SK-N-SH (cell line): ENCODE measurements around the gene IBTK. TPM values are rescaled to one million over a fixed set of nuclear protein-coding genes. Genes with fewer than 3 reads are reported as not detected.

Source experiments
- CTCF ChIA-PET: fragments of 300-600, 350-600 bp; formaldehyde crosslinking; extraction: SDS; loops from one replicate; lab custom pipeline; 2021; lab: Yijun Ruan, JAX
- POLR2A ChIA-PET: fragments of 350-600 bp; sonication (Branson Sonifier 250); formaldehyde crosslinking; extraction: SDS; loops from one replicate; lab custom pipeline; 2020; ENCODE audit warnings: antibody characterized with exemption, inconsistent platforms; lab: Yijun Ruan, JAX
- DNase-seq: peaks from one replicate; pipeline ENCODE4 v3.0.0; 2012
- H2AFZ ChIP-seq: fragments of 200-600 bp; sonication (generic); 2 replicates; pipeline ENCODE4 v1.8.1; 2016; ENCODE audit warnings: antibody characterized with exemption, mild to moderate bottlenecking, low read depth
- H3F3A ChIP-seq: fragments of 200-600 bp; sonication (generic); replicated peaks from 2 replicates; pipeline ENCODE3; 2016; ENCODE audit warnings: antibody characterized with exemption, mild to moderate bottlenecking; ENCODE audit not compliant: insufficient read depth
- H3K27ac ChIP-seq, 2 experiments: fragments of 200-500 bp in 1 of 2; fragments of 200-600 bp in 1 of 2; sonication (Bioruptor generic) in 1 of 2; sonication (generic), shearing (Covaris generic) in 1 of 2; 2 replicates each; pipeline versions ENCODE4 v1.5.1 to v1.6.1; 2014 to 2016; ENCODE audit warnings: low read depth in 2 of 2, inconsistent platforms in 1 of 2, low read length in 1 of 2, mild to moderate bottlenecking in 1 of 2, mixed read lengths in 1 of 2
- H3K27me3 ChIP-seq: fragments of 200-600 bp; sonication (generic), shearing (Covaris generic); 2 replicates; pipeline ENCODE4 v1.6.1; 2016; ENCODE audit warnings: mixed run types; ENCODE audit not compliant: insufficient read depth
- H3K36me3 ChIP-seq, 2 experiments: fragments of 200-500 bp in 1 of 2; fragments of 200-600 bp in 1 of 2; sonication (Bioruptor generic) in 1 of 2; sonication (generic) in 1 of 2; replicated peaks in 1 of 2; 2 replicates each; pipeline versions ENCODE3 to v1.5.1; 2014 to 2016; ENCODE audit warnings: low read length in 1 of 2, mild to moderate bottlenecking in 1 of 2; ENCODE audit not compliant: insufficient read depth in 2 of 2, control insufficient read depth in 1 of 2
- H3K4me1 ChIP-seq, 2 experiments: fragments of 200-500 bp in 1 of 2; fragments of 200-600 bp in 1 of 2; sonication (Bioruptor generic) in 1 of 2; sonication (generic), shearing (Covaris generic) in 1 of 2; 2 replicates each; pipeline versions ENCODE4 v1.5.1 to v1.6.1; 2014 to 2016; ENCODE audit warnings: low read depth in 1 of 2, low read length in 1 of 2, mixed run types in 1 of 2; ENCODE audit not compliant: insufficient read depth in 2 of 2, control insufficient read depth in 1 of 2
- H3K4me2 ChIP-seq: fragments of 200-600 bp; sonication (generic), shearing (Covaris generic); 2 replicates; pipeline ENCODE4 v1.6.1; 2017; ENCODE audit warnings: mixed run types
- H3K4me3 ChIP-seq, 2 experiments: fragments of 200-500 bp in 1 of 2; fragments of 200-600 bp in 1 of 2; sonication (Bioruptor generic) in 1 of 2; sonication (generic), shearing (Covaris generic) in 1 of 2; 2 replicates each; pipeline versions ENCODE4 v1.5.1 to v1.8.1; 2014 to 2016; ENCODE audit warnings: low read depth in 2 of 2, inconsistent platforms in 1 of 2, low read length in 1 of 2, mild to moderate bottlenecking in 1 of 2, mixed read lengths in 1 of 2, moderate library complexity in 1 of 2
- H3K79me2 ChIP-seq: fragments of 200-600 bp; sonication (generic); 2 replicates; pipeline ENCODE4 v1.8.1; 2017; ENCODE audit warnings: mild to moderate bottlenecking; ENCODE audit not compliant: insufficient read depth
- H3K9ac ChIP-seq: fragments of 200-600 bp; sonication (generic); 2 replicates; pipeline ENCODE4 v1.6.1; 2017; ENCODE audit warnings: mixed run types
- H3K9me2 ChIP-seq: fragments of 200-600 bp; sonication (generic); 2 replicates; pipeline ENCODE4 v1.6.1; 2017; ENCODE audit warnings: mixed run types
- H3K9me3 ChIP-seq: fragments of 200-600 bp; sonication (generic); 2 replicates; pipeline ENCODE4 v1.6.1; 2017; ENCODE audit warnings: mixed run types, mild to moderate bottlenecking, moderate library complexity
- H4K20me1 ChIP-seq: fragments of 200-600 bp; sonication (generic); 2 replicates; pipeline ENCODE4 v1.6.1; 2017; ENCODE audit warnings: mild to moderate bottlenecking, mixed run types; ENCODE audit not compliant: insufficient read depth
- CHD2 ChIP-seq: fragments of 150-350 bp; IDR thresholded peaks from 2 replicates; pipeline ENCODE4 v1.6.1; 2018; ENCODE audit warnings: low read length; ENCODE audit not compliant: partially characterized antibody
- ELF1 ChIP-seq: IDR thresholded peaks from 2 replicates; pipeline ENCODE4 v1.4.0; 2012
- EP300 ChIP-seq, 2 experiments: IDR thresholded peaks; 2 replicates each; pipeline versions ENCODE4 v1.4.0 to v1.6.1; 2012; ENCODE audit warnings: borderline replicate concordance in 1 of 2, low read depth in 1 of 2, low read length in 1 of 2
- FOSL2 ChIP-seq: IDR thresholded peaks from 2 replicates; pipeline ENCODE4 v1.4.0; 2012; ENCODE audit warnings: low read depth, mild to moderate bottlenecking, moderate library complexity, borderline replicate concordance
- GABPA ChIP-seq: IDR thresholded peaks from 2 replicates; pipeline ENCODE4 v1.4.0; 2012; ENCODE audit warnings: low read depth, mild to moderate bottlenecking
- GATA2 ChIP-seq: sonication (generic); formaldehyde crosslinking; IDR thresholded peaks from 2 replicates; pipeline ENCODE4 v1.5.0; 2020; ENCODE audit warnings: mild to moderate bottlenecking, missing genetic modification reagents
- MEF2A ChIP-seq: IDR thresholded peaks from 2 replicates; pipeline ENCODE4 v1.4.0; 2012; ENCODE audit warnings: low read depth, borderline replicate concordance
- NFIC ChIP-seq: IDR thresholded peaks from 2 replicates; pipeline ENCODE4 v1.4.0; 2012; ENCODE audit warnings: borderline replicate concordance
- PBX3 ChIP-seq: IDR thresholded peaks from 2 replicates; pipeline ENCODE4; 2012
- RAD21 ChIP-seq: IDR thresholded peaks from 2 replicates; pipeline ENCODE4 v1.6.1; 2012; ENCODE audit warnings: mild to moderate bottlenecking, low read length
- RCOR1 ChIP-seq: fragments of 150-350 bp; IDR thresholded peaks from 2 replicates; pipeline ENCODE4 v1.6.1; 2017; ENCODE audit warnings: antibody characterized with exemption, low read length
- TCF12 ChIP-seq: IDR thresholded peaks from 2 replicates; pipeline ENCODE4 v1.4.0; 2012
- USF2 ChIP-seq: fragments of 150-350 bp; IDR thresholded peaks from 2 replicates; pipeline ENCODE4 v1.6.1; 2017; ENCODE audit warnings: antibody characterized with exemption, low read length, low read depth, borderline replicate concordance
- ZBTB33 ChIP-seq: IDR thresholded peaks from 2 replicates; pipeline ENCODE4 v1.4.0; 2012; ENCODE audit warnings: low read depth, borderline replicate concordance
- WGBS: methylation state at CpG from one replicate; pipeline ENCODE4 v1.1.6; 2017; ENCODE audit warnings: low lambda C conversion rate; 5-methylcytosine and 5-hydroxymethylcytosine counted together
- polyA plus RNA-seq, 3 experiments: library from polyadenylated mRNA; depleted of rRNA; stranded (reverse); fragments of >200 nt; gene quantifications; 2 replicates each; pipeline ENCODE4 v1.2.3, GENCODE V29; 2012

IBTK gene
- polyA plus RNA-seq, 1 of the 3 experiments (the other 2 are of a cell fraction) = 9.5 TPM

- Histone ChIP-seq H3K36me3 (peaks cover 64 to 93% of the 10 kb centered on the region in 2 experiments), H3K27me3 (no peaks in the 10 kb centered on the region), H3K79me2 (no peaks in the 10 kb centered on the region; the same call in 1 of the 2 replicates), H3K4me2 (no peak overlapping the region), H3K9ac (no peak overlapping the region), H3K4me3 (no peak overlapping the region), H4K20me1 (no peaks in the 10 kb centered on the region), H3F3A (peaks cover 47% of the 10 kb centered on the region), H3K9me2 (no peaks in the 10 kb centered on the region), H3K27ac (peak overlapping the region in 1 of 2 experiments; percentile 19; a peak in 1 of 4 replicates), H3K9me3 (no peaks in the 10 kb centered on the region), H3K4me1 (peaks cover 6 to 21% of the 10 kb centered on the region in 2 experiments; a peak in 3 of 4 replicates), H2AFZ (no peak overlapping the region)
- ChIA-PET CTCF (interaction anchor here (2.0 kb wide), 1 partner anchor 42 kb away, joined by 4 read pairs; no protein-coding TSS in a partner anchor), POLR2A (no interaction called here)
- no peak for TF ChIP-seq CHD2
- TF ChIP-seq PBX3 = peak; percentile 18; the same call in 1 of the 2 replicates
- no peak for TF ChIP-seq RAD21
- no peak for TF ChIP-seq ELF1
- no peak for TF ChIP-seq USF2
- TF ChIP-seq FOSL2 = no peak
- no peak for TF ChIP-seq NFIC
- no peak for TF ChIP-seq TCF12
- TF ChIP-seq ZBTB33 = no peak
- WGBS = 95% methylated on average over 3 of the region's 3 CpGs
- no peak for DNase-seq
Observed at GRCh38 chr6:82185948-82186535, 61.5 kb downstream of the IBTK start.

GRCh38 chr6:82183642-82184282 is 63.8 kb downstream of the IBTK start:
- Histone ChIP-seq H3K27ac (peak overlapping the region; percentile 12 to 83; a peak in 3 of 4 replicates), H3K9me2 (no peaks in the 10 kb centered on the region), H3K36me3 (peaks cover 64 to 93% of the 10 kb centered on the region in 2 experiments), H3K27me3 (no peaks in the 10 kb centered on the region), H3K9me3 (no peaks in the 10 kb centered on the region), H3K4me2 (no peak overlapping the region), H3F3A (peaks cover 57% of the 10 kb centered on the region), H3K4me1 (peaks cover 6 to 26% of the 10 kb centered on the region in 2 experiments; a peak in 3 of 4 replicates), H3K79me2 (peaks cover under 1% of the 10 kb centered on the region; the same call in 1 of the 2 replicates), H2AFZ (no peak overlapping the region), H3K4me3 (no peak overlapping the region), H4K20me1 (no peaks in the 10 kb centered on the region), H3K9ac (no peak overlapping the region)
- POLR2A ChIA-PET = no interaction called here
- TF ChIP-seq CHD2 (peak; percentile 72), GABPA (no peak), TCF12 (peak; percentile 57), MEF2A (no peak), EP300 (IDR thresholded peaks at IDR 0.05; ENCODE audit: borderline replicate concordance in 1 of 2, low read depth in 1 of 2, low read length in 1 of 2) (peak in 1 of 2 experiments; percentile 88; a peak in 2 of 4 replicates), GATA2 (CRISPR knock-in tag) (peak; percentile 58), FOSL2 (no peak), PBX3 (no peak), RCOR1 (peak; percentile 83)
- CTCF ChIA-PET = no interaction called here
- DNase-seq = peak; percentile 13
